Calu3 (cell line): ENCODE measurements around the gene PSMC3IP. TPM values are rescaled to one million over a fixed set of nuclear protein-coding genes. Genes with fewer than 3 reads are reported as not detected.
"Not testable (repeated sequence)": the region's sequence is repeated elsewhere in the genome, so short reads cannot be mapped to it uniquely, and the experiment has no call there.

Experiments
- BruUV-seq: library from RNA; stranded (reverse); fragments of 400-500 nt; replicated peaks from 2 replicates; lab custom pipeline; 2021; lab: Mats Ljungman, UMichigan
- CTCF ChIA-PET: fragments of 300-600 bp; sonication (Branson Sonifier 250); formaldehyde crosslinking; loops from one replicate; lab custom pipeline; 2022; ENCODE audit warnings: antibody characterized with exemption; lab: Charles Lee
- DNase-seq: peaks from one replicate; pipeline ENCODE4 v3.0.0; 2022
- H3K27ac Mint-ChIP-seq: one replicate; pipeline ENCODE4 v1.8.0; 2022; ENCODE audit warnings: mixed read lengths; ENCODE audit not compliant: unreplicated experiment
- H3K27me3 Mint-ChIP-seq: one replicate; pipeline ENCODE4 v1.8.0; 2022; ENCODE audit warnings: mixed read lengths; ENCODE audit not compliant: unreplicated experiment
- H3K36me3 Mint-ChIP-seq: one replicate; pipeline ENCODE4 v1.8.0; 2022; ENCODE audit warnings: mild to moderate bottlenecking, moderate library complexity, mixed read lengths; ENCODE audit not compliant: insufficient read depth, unreplicated experiment
- H3K4me1 Mint-ChIP-seq: one replicate; pipeline ENCODE4 v1.8.0; 2022; ENCODE audit warnings: mild to moderate bottlenecking, low read depth, mixed read lengths; ENCODE audit not compliant: unreplicated experiment
- H3K4me3 Mint-ChIP-seq: one replicate; pipeline ENCODE4 v1.8.0; 2022; ENCODE audit warnings: mild to moderate bottlenecking, low read depth, moderate library complexity, mixed read lengths; ENCODE audit not compliant: unreplicated experiment
- H3K9me3 Mint-ChIP-seq: one replicate; pipeline ENCODE4 v1.8.0; 2022; ENCODE audit warnings: low read depth, mixed read lengths; ENCODE audit not compliant: unreplicated experiment
- intact Hi-C: fragments of 100-400 bp; cut with micrococcal nuclease; formaldehyde crosslinking; loops from one replicate; pipeline ENCODE4 v1.10.0; 2022; ENCODE audit not compliant: unreplicated experiment
- total RNA-seq: library from RNA; stranded (reverse); gene quantifications from 2 replicates; pipeline ENCODE4 v1.2.3, GENCODE V29; 2022
- TF ChIP-seq, protein P1 (sequence below): fragments of 200-600 bp; IDR thresholded peaks from one replicate; pipeline ENCODE4 v1.8.0; 2022; ENCODE audit warnings: antibody characterized with exemption; ENCODE audit not compliant: unreplicated experiment

PSMC3IP gene
- total RNA-seq, 1 experiment from 2014 or later, result 31.8 TPM

DNA sequence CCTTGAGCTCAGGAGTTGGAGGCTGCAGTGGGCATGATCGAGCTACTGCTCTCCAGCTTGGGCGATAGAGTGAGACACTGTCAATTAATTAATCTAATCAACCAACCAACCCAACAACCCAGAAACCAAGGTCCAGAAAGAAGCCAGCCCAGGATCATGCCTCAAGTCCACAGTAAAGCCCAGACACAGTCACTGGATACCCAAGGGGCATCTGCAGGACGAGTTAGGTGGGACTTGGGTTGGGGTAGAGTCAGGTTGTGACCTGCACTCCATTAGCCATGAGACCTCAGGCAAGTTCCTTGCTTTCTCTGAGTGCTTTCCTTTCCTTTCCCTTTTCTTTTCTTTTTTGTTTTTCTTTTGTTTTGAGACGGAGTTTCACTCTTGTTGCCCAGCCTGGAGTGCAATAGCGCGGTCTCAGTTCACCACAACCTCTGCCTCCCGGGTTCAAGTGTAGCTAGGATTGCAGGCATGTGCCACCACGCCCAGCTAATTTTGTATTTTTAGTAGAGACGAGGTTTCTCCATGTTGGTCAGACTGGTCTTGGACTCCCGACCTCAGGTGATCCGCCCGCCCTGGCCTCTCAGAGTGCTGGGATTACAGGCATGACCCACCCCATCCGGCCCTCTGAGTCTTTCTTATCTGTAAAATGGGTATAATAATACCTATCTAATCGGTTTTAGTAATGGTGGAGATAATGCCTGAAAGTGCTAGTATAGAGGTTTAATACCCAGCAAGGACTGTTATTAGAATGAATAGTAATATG lies 28.4 kb downstream of the PSMC3IP start:
- CTCF ChIA-PET, result interaction anchor here (1.2 to 1.8 kb wide), 5 partner anchors 10 to 29 kb away, joined by 4 to 14 read pairs (median 7); partner anchors contain the start of genes NAGLU and PSMC3IP

DNA sequence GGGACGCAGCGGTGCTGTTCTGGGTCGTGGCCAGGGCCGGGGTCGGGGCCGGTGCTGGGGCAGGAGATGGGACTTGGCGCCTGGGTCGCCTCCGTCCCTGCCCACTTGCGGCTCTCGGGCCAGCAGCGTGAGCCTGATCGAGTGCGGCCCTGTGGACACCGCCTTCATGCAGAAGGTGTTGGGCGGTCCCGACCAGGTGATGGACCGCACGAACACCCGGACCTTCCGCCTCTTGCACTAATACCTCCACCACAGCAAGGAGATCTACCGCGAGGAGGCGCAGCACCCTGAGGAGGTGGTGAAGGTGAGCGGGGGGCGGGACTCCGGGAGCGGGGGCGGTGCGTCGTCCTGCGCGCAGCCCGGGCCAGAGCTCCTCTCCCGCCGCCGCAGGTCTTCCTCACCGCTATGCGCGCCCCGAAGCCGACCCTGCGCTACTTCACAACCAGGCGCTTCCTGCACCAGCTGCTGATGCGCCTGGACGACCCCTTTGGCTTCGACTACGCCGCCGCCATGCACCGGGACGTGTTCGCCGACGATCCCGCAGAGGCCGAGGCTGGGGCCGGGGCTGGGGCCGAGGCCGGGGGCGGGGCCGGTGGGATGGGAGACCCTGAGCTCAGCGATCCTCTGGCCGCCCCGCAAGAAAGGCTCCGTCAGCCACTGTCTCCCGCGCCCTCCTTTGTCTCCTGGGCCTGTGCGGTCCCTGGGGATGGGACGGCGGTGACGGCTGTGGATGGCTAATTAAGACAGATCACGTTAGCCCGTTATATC lies 29.3 kb downstream of the PSMC3IP start:
- no peak overlapping the region for H3K27ac Mint-ChIP-seq
- no peaks in the 10 kb centered on the region for H3K9me3 Mint-ChIP-seq
- peaks cover 30% of the 10 kb centered on the region for H3K4me1 Mint-ChIP-seq
- TF ChIP-seq, protein P1, sequence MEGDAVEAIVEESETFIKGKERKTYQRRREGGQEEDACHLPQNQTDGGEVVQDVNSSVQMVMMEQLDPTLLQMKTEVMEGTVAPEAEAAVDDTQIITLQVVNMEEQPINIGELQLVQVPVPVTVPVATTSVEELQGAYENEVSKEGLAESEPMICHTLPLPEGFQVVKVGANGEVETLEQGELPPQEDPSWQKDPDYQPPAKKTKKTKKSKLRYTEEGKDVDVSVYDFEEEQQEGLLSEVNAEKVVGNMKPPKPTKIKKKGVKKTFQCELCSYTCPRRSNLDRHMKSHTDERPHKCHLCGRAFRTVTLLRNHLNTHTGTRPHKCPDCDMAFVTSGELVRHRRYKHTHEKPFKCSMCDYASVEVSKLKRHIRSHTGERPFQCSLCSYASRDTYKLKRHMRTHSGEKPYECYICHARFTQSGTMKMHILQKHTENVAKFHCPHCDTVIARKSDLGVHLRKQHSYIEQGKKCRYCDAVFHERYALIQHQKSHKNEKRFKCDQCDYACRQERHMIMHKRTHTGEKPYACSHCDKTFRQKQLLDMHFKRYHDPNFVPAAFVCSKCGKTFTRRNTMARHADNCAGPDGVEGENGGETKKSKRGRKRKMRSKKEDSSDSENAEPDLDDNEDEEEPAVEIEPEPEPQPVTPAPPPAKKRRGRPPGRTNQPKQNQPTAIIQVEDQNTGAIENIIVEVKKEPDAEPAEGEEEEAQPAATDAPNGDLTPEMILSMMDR, result peak; percentile 88
- intact Hi-C loops, result no loop called here
- DNase-seq, result peak; percentile 98
- H3K4me3 Mint-ChIP-seq, result peak overlapping the region; percentile 56
- H3K36me3 Mint-ChIP-seq, result peaks cover 59% of the 10 kb centered on the region
- no TSS peak for BruUV-seq
- CTCF ChIA-PET, result interaction anchor here (0.5 to 1.8 kb wide), 9 partner anchors 11 to 156 kb away, joined by 3 to 14 read pairs (median 4); partner anchors contain the start of genes NAGLU and PSMC3IP
- H3K27me3 Mint-ChIP-seq, result no peaks in the 10 kb centered on the region

More for the DNA sequence above, 28.4 kb downstream of the PSMC3IP start:
- no peaks in the 10 kb centered on the region for H3K9me3 Mint-ChIP-seq
- H3K27ac Mint-ChIP-seq, result no peak overlapping the region
- H3K4me3 Mint-ChIP-seq, result peak overlapping the region; percentile 56
- intact Hi-C loops, result no loop called here
- H3K27me3 Mint-ChIP-seq, result no peaks in the 10 kb centered on the region
- TF ChIP-seq, protein P1, result no peak
- peaks cover 35% of the 10 kb centered on the region for H3K4me1 Mint-ChIP-seq
- peaks cover 63% of the 10 kb centered on the region for H3K36me3 Mint-ChIP-seq
- no peak for DNase-seq
- no TSS peak for BruUV-seq

DNA sequence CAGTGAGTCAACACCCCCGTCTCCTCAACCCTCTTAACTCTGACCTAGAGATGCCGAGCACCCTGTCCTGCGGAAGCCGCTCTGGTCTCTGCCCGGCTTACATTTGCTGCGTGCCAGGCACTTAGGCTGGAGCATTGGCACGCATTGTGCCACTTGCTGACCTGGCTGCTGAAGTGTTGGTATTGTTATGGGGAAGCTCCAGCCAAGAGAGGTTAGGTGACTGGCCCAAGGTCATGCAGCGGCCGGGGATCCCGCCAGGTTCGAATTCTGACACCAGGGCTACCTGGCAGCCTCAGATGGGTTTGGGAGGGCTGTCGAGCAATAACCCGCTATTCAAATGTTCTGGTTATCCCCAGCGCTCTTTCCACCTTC lies 29.8 kb downstream of the PSMC3IP start:
- Mint-ChIP-seq H3K27ac (no peak overlapping the region), H3K4me1 (peaks cover 24% of the 10 kb centered on the region), H3K9me3 (no peaks in the 10 kb centered on the region), H3K4me3 (peak overlapping the region; percentile 56), H3K27me3 (no peaks in the 10 kb centered on the region), H3K36me3 (peaks cover 57% of the 10 kb centered on the region)
- TF ChIP-seq, protein P1, result no peak
- CTCF ChIA-PET, result interaction anchor here (0.9 to 1.8 kb wide), 7 partner anchors 11 to 156 kb away, joined by 3 to 14 read pairs (median 4); partner anchors contain the start of genes NAGLU and PSMC3IP
- intact Hi-C loops, result no loop called here
- no TSS peak for BruUV-seq
- DNase-seq, result no peak

DNA sequence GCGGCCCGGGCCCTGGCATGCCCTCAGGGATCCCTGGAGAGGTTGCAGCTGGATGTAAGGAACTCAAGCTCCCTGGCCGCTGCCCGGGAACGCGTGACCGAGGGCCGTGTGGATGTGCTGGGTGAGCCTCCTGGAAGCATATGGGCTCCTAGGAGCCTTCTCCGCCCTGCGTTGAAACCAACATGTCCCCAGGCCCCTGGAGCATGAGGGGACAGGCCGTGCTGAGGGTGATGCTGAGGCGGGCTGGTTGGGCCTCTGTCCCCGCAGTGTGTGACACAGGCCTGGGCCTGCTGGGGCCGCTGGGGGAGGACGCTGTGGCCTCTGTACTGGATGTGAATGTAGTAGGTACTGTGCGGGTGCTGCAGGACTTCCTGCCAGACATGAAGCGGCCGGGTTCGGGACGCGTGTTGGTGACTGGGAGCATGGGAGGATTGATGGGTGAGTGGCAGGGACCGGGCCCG lies 30.5 kb downstream of the PSMC3IP start:
- no peaks in the 10 kb centered on the region for H3K27me3 Mint-ChIP-seq
- no TSS peak for BruUV-seq
- peak overlapping the region; percentile 76 for H3K27ac Mint-ChIP-seq
- TF ChIP-seq, protein P1, result no peak
- intact Hi-C loops, result no loop called here
- peaks cover 61% of the 10 kb centered on the region for H3K36me3 Mint-ChIP-seq
- no peaks in the 10 kb centered on the region for H3K9me3 Mint-ChIP-seq
- CTCF ChIA-PET, result interaction anchor here (0.5 kb wide), 1 partner anchor 283 kb away, joined by 4 read pairs; no protein-coding TSS in a partner anchor
- peaks cover 21% of the 10 kb centered on the region for H3K4me1 Mint-ChIP-seq
- no peak for DNase-seq
- H3K4me3 Mint-ChIP-seq, result peak overlapping the region; percentile 56

DNA sequence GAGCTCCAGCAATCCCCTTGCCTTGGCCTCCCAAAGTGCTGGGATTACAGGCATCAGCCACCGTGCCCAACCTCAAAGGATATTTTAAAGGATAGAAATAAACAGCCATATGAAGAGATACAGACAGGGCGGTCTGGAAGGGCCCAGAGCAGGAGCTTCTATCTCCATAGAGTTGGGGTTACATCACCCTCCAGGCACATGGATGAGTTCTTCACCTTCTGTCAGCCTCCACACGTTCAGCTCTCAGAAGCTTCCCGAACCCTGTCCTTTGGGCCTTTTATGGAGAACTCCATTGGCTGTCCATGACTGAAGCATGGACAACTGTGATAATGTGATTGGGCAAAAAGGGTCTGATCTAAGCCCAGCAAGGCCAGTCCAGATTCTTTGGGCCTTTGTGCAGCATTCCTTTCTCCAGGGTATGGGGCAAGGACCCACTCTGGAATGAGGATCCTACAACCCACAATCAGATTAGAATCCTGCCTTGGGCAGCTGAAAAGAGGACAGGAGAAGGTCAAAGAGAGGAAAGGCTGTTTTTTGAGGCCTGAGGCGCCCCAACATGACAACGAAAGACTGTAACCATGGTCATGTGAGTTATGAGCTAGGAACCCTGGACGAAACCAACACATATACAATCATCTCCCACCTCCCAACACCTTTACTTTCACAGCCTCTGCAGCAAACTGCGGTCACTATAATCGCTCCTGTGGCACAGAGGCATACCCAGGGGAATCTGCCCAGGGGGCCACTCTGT lies 31.6 kb downstream of the PSMC3IP start:
- H3K4me3 Mint-ChIP-seq, DNase-seq, intact Hi-C loops, BruUV-seq, H3K27ac Mint-ChIP-seq, H3K9me3 Mint-ChIP-seq, H3K27me3 Mint-ChIP-seq: not testable (repeated sequence)
- H3K4me1 Mint-ChIP-seq, result peaks cover 30% of the 10 kb centered on the region
- H3K36me3 Mint-ChIP-seq, result peaks cover 66% of the 10 kb centered on the region
- CTCF ChIA-PET, result interaction anchor here (0.6 kb wide), 1 partner anchor 30 kb away, joined by 3 read pairs; no protein-coding TSS in a partner anchor
